Calu3 (cell line): ENCODE results near the gene SGCB. TPM values are rescaled to one million over a fixed set of nuclear protein-coding genes. Genes with fewer than 3 reads are reported as not detected.

Experiments
- BruUV-seq: library from RNA; stranded (reverse); fragments of 400-500 nt; replicated peaks from 2 replicates; lab custom pipeline; 2021; lab: Mats Ljungman, UMichigan
- CTCF ChIA-PET: fragments of 300-600 bp; sonication (Branson Sonifier 250); formaldehyde crosslinking; loops from one replicate; lab custom pipeline; 2022; ENCODE audit warnings: antibody characterized with exemption; lab: Charles Lee
- DNase-seq: peaks from one replicate; pipeline ENCODE4 v3.0.0; 2022
- H3K27ac Mint-ChIP-seq: one replicate; pipeline ENCODE4 v1.8.0; 2022; ENCODE audit warnings: mixed read lengths; ENCODE audit not compliant: unreplicated experiment
- H3K27me3 Mint-ChIP-seq: one replicate; pipeline ENCODE4 v1.8.0; 2022; ENCODE audit warnings: mixed read lengths; ENCODE audit not compliant: unreplicated experiment
- H3K36me3 Mint-ChIP-seq: one replicate; pipeline ENCODE4 v1.8.0; 2022; ENCODE audit warnings: mild to moderate bottlenecking, moderate library complexity, mixed read lengths; ENCODE audit not compliant: insufficient read depth, unreplicated experiment
- H3K4me1 Mint-ChIP-seq: one replicate; pipeline ENCODE4 v1.8.0; 2022; ENCODE audit warnings: mild to moderate bottlenecking, low read depth, mixed read lengths; ENCODE audit not compliant: unreplicated experiment
- H3K4me3 Mint-ChIP-seq: one replicate; pipeline ENCODE4 v1.8.0; 2022; ENCODE audit warnings: mild to moderate bottlenecking, low read depth, moderate library complexity, mixed read lengths; ENCODE audit not compliant: unreplicated experiment
- H3K9me3 Mint-ChIP-seq: one replicate; pipeline ENCODE4 v1.8.0; 2022; ENCODE audit warnings: low read depth, mixed read lengths; ENCODE audit not compliant: unreplicated experiment
- intact Hi-C: fragments of 100-400 bp; cut with micrococcal nuclease; formaldehyde crosslinking; loops from one replicate; pipeline ENCODE4 v1.10.0; 2022; ENCODE audit not compliant: unreplicated experiment
- total RNA-seq: library from RNA; stranded (reverse); gene quantifications from 2 replicates; pipeline ENCODE4 v1.2.3, GENCODE V29; 2022
- TF ChIP-seq, protein P1 (sequence below): fragments of 200-600 bp; IDR thresholded peaks from one replicate; pipeline ENCODE4 v1.8.0; 2022; ENCODE audit warnings: antibody characterized with exemption; ENCODE audit not compliant: unreplicated experiment

Gene SGCB
- total RNA-seq, 1 experiment from 2014 or later, result 11.8 TPM

DNA sequence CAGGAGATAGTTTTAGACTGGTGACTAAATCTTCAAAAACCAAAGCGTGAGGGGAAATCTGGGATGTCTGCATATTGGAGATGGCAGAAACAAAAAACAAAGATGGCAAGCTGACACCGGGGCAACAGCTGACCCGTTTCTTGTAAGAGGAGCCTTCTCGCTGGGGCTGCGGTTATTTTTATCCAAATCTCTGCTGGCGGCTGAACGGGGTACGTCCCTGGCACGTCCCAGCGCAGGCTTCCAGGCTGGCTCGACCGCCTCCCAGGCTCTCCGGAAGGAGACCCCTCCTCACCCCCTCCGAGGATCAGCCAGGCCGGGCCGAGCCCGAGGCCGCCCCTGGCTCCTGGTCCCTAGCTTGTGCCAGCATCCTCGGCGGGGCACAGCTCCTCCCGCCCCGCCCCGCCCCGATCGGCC is 403 bp downstream of the SGCB start:
- Mint-ChIP-seq H3K9me3 (no peaks in the 10 kb centered on the region), H3K27ac (peak overlapping the region; percentile 63), H3K4me3 (peak overlapping the region; percentile 75), H3K27me3 (peaks cover 20% of the 10 kb centered on the region), H3K36me3 (peaks cover 12% of the 10 kb centered on the region), H3K4me1 (peaks cover 18% of the 10 kb centered on the region)
- TF ChIP-seq, protein P1, sequence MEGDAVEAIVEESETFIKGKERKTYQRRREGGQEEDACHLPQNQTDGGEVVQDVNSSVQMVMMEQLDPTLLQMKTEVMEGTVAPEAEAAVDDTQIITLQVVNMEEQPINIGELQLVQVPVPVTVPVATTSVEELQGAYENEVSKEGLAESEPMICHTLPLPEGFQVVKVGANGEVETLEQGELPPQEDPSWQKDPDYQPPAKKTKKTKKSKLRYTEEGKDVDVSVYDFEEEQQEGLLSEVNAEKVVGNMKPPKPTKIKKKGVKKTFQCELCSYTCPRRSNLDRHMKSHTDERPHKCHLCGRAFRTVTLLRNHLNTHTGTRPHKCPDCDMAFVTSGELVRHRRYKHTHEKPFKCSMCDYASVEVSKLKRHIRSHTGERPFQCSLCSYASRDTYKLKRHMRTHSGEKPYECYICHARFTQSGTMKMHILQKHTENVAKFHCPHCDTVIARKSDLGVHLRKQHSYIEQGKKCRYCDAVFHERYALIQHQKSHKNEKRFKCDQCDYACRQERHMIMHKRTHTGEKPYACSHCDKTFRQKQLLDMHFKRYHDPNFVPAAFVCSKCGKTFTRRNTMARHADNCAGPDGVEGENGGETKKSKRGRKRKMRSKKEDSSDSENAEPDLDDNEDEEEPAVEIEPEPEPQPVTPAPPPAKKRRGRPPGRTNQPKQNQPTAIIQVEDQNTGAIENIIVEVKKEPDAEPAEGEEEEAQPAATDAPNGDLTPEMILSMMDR, result no peak
- CTCF ChIA-PET, result no interaction called here
- no TSS peak for BruUV-seq
- intact Hi-C loops, result no loop called here
- no peak for DNase-seq

DNA sequence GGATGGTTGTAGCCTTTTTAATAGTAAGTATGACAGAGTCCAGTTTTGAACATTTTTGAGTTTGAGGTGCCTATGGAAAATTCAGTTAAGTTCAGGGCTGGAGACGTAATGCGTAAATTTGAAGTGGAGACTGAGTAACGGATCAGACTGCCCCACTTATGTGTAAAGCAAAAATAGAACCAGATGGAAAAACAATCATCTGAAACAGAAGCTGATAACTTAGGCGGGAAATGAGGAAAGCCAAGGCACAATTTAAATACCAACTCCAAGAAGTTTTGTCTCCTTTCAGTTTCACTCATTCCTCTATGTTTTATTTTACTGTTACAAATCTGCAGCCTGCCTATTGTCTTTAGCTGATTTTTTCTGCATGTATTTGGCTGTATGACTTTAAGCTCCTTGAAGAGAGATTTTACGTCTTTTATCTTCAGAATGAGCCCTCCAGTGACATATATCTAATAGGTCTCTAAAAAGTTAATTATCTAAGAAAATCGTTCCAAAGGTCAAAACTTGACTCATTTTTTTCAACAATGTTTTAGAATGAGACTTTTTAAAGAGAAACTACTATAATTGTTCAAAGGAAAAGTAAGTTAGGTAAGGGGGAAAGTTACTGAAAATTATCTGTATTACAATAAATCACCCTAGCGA is 1.1 kb downstream of the SGCB start:
- CTCF ChIA-PET, result no interaction called here
- peak overlapping the region; percentile 63 for H3K27ac Mint-ChIP-seq
- peaks cover 18% of the 10 kb centered on the region for H3K4me1 Mint-ChIP-seq
- intact Hi-C loops, result no loop called here
- DNase-seq, result no peak
- peak overlapping the region; percentile 75 for H3K4me3 Mint-ChIP-seq
- H3K9me3 Mint-ChIP-seq, result no peaks in the 10 kb centered on the region
- TF ChIP-seq, protein P1, result no peak
- BruUV-seq, result TSS peak; percentile 26
- peaks cover 13% of the 10 kb centered on the region for H3K27me3 Mint-ChIP-seq
- H3K36me3 Mint-ChIP-seq, result peaks cover 12% of the 10 kb centered on the region

GRCh38 chr4:52035190-52035589 is 2.9 kb downstream of the SGCB start:
- H3K9me3 Mint-ChIP-seq, result no peaks in the 10 kb centered on the region
- intact Hi-C loops, result no loop called here
- BruUV-seq, result no TSS peak
- no peaks in the 10 kb centered on the region for H3K27me3 Mint-ChIP-seq
- TF ChIP-seq, protein P1, result no peak
- H3K36me3 Mint-ChIP-seq, result peaks cover 12% of the 10 kb centered on the region
- CTCF ChIA-PET, result no interaction called here
- DNase-seq, result no peak
- peaks cover 18% of the 10 kb centered on the region for H3K4me1 Mint-ChIP-seq
- H3K4me3 Mint-ChIP-seq, result no peak overlapping the region
- H3K27ac Mint-ChIP-seq, result no peak overlapping the region

GRCh38 chr4:52032005-52032404 is 6.1 kb downstream of the SGCB start:
- CTCF ChIA-PET, result no interaction called here
- Mint-ChIP-seq H3K27me3 (no peaks in the 10 kb centered on the region), H3K9me3 (no peaks in the 10 kb centered on the region), H3K4me3 (no peak overlapping the region), H3K27ac (no peak overlapping the region), H3K4me1 (peaks cover 12% of the 10 kb centered on the region), H3K36me3 (no peaks in the 10 kb centered on the region)
- no peak for DNase-seq
- TF ChIP-seq, protein P1, result no peak
- intact Hi-C loops, result no loop called here
- no TSS peak for BruUV-seq
